ENCODE measurements around the gene PPP2R1B.

PPP2R1B gene

GRCh38 chr11:111765984-111766833, at the start of gene PPP2R1B:
PPP2R1B (minus strand) TSS chr11:111766389; CDS start chr11:111766361, 28 bp downstream.
- no peak for TF ChIP-seq ZNF274 (IDR thresholded peaks at IDR 0.05; ENCODE audit: low read depth, low read length)
- H3K4me3 ChIP-seq (ENCODE audit: low read length), result peak within 1 kb of the TSS; percentile 87

- TF ChIP-seq ZNF274 (IDR thresholded peaks at IDR 0.05; ENCODE audit: low read depth, low read length), result no peak
- no peak overlapping the region for H3K4me3 ChIP-seq (ENCODE audit: low read length)
These were observed 49.3 kb upstream of the PPP2R1B start for GRCh38 chr11:111815489-111815888.

- H3K4me3 ChIP-seq (ENCODE audit: low read length), result no peak overlapping the region
- TF ChIP-seq ZNF274 (IDR thresholded peaks at IDR 0.05; ENCODE audit: low read depth, low read length), result no peak
These were observed 48.5 kb upstream of the PPP2R1B start for GRCh38 chr11:111814557-111815320.

- no peak overlapping the region for H3K4me3 ChIP-seq (ENCODE audit: low read length)
- no peak for TF ChIP-seq ZNF274 (IDR thresholded peaks at IDR 0.05; ENCODE audit: low read depth, low read length)
These were observed 47.9 kb upstream of the PPP2R1B start for GRCh38 chr11:111814106-111814505.

- no peak overlapping the region for H3K4me3 ChIP-seq (ENCODE audit: low read length)
- TF ChIP-seq ZNF274 (IDR thresholded peaks at IDR 0.05; ENCODE audit: low read depth, low read length), result no peak
These were observed 46.0 kb upstream of the PPP2R1B start for GRCh38 chr11:111812211-111812610.

- H3K4me3 ChIP-seq (ENCODE audit: low read length), result no peak overlapping the region
- no peak for TF ChIP-seq ZNF274 (IDR thresholded peaks at IDR 0.05; ENCODE audit: low read depth, low read length)
These were observed 45.3 kb upstream of the PPP2R1B start for GRCh38 chr11:111811445-111811844.

GRCh38 chr11:111808834-111809233, 42.6 kb upstream of the PPP2R1B start:
- TF ChIP-seq ZNF274 (IDR thresholded peaks at IDR 0.05; ENCODE audit: low read depth, low read length), result no peak
- no peak overlapping the region for H3K4me3 ChIP-seq (ENCODE audit: low read length)

- no peak overlapping the region for H3K4me3 ChIP-seq (ENCODE audit: low read length)
- TF ChIP-seq ZNF274 (IDR thresholded peaks at IDR 0.05; ENCODE audit: low read depth, low read length), result no peak
These were observed 41.9 kb upstream of the PPP2R1B start for GRCh38 chr11:111808063-111808588.

GRCh38 chr11:111807076-111807475, 40.9 kb upstream of the PPP2R1B start:
- no peak overlapping the region for H3K4me3 ChIP-seq (ENCODE audit: low read length)
- TF ChIP-seq ZNF274 (IDR thresholded peaks at IDR 0.05; ENCODE audit: low read depth, low read length), result no peak

GRCh38 chr11:111801135-111801534, 34.9 kb upstream of the PPP2R1B start:
- H3K4me3 ChIP-seq (ENCODE audit: low read length), result no peak overlapping the region
- no peak for TF ChIP-seq ZNF274 (IDR thresholded peaks at IDR 0.05; ENCODE audit: low read depth, low read length)

GRCh38 chr11:111798279-111798678, 32.1 kb upstream of the PPP2R1B start:
- no peak for TF ChIP-seq ZNF274 (IDR thresholded peaks at IDR 0.05; ENCODE audit: low read depth, low read length)
- no peak overlapping the region for H3K4me3 ChIP-seq (ENCODE audit: low read length)

GRCh38 chr11:111797145-111797581, 31.0 kb upstream of the PPP2R1B start:
- no peak overlapping the region for H3K4me3 ChIP-seq (ENCODE audit: low read length)
- TF ChIP-seq ZNF274 (IDR thresholded peaks at IDR 0.05; ENCODE audit: low read depth, low read length), result no peak

GRCh38 chr11:111796696-111797095, 30.5 kb upstream of the PPP2R1B start:
- H3K4me3 ChIP-seq (ENCODE audit: low read length), result no peak overlapping the region
- TF ChIP-seq ZNF274 (IDR thresholded peaks at IDR 0.05; ENCODE audit: low read depth, low read length), result no peak

- H3K4me3 ChIP-seq (ENCODE audit: low read length), result no peak overlapping the region
- no peak for TF ChIP-seq ZNF274 (IDR thresholded peaks at IDR 0.05; ENCODE audit: low read depth, low read length)
These were observed 29.3 kb upstream of the PPP2R1B start for GRCh38 chr11:111795334-111795985.
